ENCODE measurements around the gene MVB12A. TPM values are rescaled to one million over a fixed set of nuclear protein-coding genes. Genes with fewer than 3 reads are reported as not detected.

Gene MVB12A
- total RNA-seq, 2 experiments from 2014 or later = 57.3 to 65.1 TPM

DNA sequence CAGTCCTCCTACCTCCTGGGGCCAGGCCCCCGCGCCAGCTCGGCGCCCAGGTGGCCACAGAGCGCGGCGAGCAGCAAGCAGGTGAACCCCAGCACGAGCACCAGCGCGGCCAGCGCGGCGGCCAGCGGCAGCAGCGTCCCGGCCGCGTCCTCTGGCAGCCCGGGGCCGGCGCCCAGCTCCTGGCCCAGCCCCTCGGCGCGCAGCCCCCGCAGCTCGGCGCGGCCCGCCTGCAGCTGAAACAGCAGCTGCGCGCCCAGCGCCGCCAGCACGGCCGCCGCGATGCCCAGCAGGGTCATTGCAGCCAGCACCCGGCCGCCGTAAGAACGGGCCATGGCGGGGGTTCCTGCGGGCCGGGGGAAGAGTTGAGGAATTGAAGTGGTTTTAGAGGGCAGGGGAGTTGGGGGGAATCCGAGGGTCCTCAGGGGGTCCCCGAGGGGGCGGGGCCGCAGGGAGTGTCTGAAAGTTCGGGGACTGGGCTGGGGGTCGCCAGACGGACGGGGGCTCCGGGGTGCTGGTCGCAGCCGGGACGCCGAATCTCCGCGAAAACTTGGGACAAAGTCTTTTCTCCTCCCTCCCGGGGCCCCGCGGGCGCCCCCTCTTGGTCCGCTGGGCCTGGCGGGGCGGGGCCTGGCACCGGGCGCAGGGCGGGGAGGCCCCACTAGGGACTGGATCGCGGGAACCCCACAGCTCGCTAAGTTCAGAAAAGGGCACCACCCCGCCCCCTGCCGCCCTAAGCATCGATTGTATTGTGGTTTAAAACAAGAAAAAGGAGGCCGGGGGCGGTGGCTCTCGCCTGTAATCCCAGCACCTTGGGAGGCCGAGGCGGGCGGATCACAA lies 28.5 kb downstream of the MVB12A start, which contains the start of gene TMEM221:
Gene TMEM221 (minus strand): TSS at position 538 of the 837 bp plus-strand sequence. CDS start 206 bp downstream, at position 332.
- Histone ChIP-seq H4K20me1 (ENCODE audit: insufficient read depth, low read length) (no peaks in the 10 kb centered on the region), H3K4me3 (ENCODE audit: low read depth, low read length, poor library complexity, severe bottlenecking) (no peak within 1 kb of the TSS), H3K36me3 (ENCODE audit: insufficient read depth, low read length) (no peaks in the 10 kb centered on the region), H3K9me3 (ENCODE audit: low read length) (no peaks in the 10 kb centered on the region), H2AFZ (ENCODE audit: low read length) (no peak within 1 kb of the TSS), H3K4me2 (ENCODE audit: low read length) (no peak within 1 kb of the TSS), H3K9me2 (ENCODE audit: insufficient read depth, low read length) (no peaks in the 10 kb centered on the region), H3K79me2 (ENCODE audit: insufficient read depth, low read depth, low read length) (no peaks in the 10 kb centered on the region), H3K27ac (ENCODE audit: low read depth, low read length, poor library complexity, severe bottlenecking) (no peak within 1 kb of the TSS), H3K4me1 (ENCODE audit: insufficient read depth, low read length, poor library complexity, severe bottlenecking) (peaks cover 11% of the 10 kb centered on the region)
- POLR2A ChIA-PET = no interaction called here
- no TSS peak for BruUV-seq (replicated peaks)
- peak; percentile 18 for DNase-seq (ENCODE audit: low spot score)
- TF ChIP-seq, protein P1, sequence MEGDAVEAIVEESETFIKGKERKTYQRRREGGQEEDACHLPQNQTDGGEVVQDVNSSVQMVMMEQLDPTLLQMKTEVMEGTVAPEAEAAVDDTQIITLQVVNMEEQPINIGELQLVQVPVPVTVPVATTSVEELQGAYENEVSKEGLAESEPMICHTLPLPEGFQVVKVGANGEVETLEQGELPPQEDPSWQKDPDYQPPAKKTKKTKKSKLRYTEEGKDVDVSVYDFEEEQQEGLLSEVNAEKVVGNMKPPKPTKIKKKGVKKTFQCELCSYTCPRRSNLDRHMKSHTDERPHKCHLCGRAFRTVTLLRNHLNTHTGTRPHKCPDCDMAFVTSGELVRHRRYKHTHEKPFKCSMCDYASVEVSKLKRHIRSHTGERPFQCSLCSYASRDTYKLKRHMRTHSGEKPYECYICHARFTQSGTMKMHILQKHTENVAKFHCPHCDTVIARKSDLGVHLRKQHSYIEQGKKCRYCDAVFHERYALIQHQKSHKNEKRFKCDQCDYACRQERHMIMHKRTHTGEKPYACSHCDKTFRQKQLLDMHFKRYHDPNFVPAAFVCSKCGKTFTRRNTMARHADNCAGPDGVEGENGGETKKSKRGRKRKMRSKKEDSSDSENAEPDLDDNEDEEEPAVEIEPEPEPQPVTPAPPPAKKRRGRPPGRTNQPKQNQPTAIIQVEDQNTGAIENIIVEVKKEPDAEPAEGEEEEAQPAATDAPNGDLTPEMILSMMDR (conservative IDR thresholded peaks at IDR 0.05; ENCODE audit: low read length) = peak; percentile 70
- no peak for TF ChIP-seq EZH2phosphoT487 (IDR thresholded peaks at IDR 0.05; ENCODE audit: borderline replicate concordance, low read depth, low read length)
- intact Hi-C loops (cut with micrococcal nuclease; ENCODE audit: unreplicated experiment) = no loop called here
- CTCF ChIA-PET (ENCODE audit: unreplicated experiment) = no interaction called here

DNA sequence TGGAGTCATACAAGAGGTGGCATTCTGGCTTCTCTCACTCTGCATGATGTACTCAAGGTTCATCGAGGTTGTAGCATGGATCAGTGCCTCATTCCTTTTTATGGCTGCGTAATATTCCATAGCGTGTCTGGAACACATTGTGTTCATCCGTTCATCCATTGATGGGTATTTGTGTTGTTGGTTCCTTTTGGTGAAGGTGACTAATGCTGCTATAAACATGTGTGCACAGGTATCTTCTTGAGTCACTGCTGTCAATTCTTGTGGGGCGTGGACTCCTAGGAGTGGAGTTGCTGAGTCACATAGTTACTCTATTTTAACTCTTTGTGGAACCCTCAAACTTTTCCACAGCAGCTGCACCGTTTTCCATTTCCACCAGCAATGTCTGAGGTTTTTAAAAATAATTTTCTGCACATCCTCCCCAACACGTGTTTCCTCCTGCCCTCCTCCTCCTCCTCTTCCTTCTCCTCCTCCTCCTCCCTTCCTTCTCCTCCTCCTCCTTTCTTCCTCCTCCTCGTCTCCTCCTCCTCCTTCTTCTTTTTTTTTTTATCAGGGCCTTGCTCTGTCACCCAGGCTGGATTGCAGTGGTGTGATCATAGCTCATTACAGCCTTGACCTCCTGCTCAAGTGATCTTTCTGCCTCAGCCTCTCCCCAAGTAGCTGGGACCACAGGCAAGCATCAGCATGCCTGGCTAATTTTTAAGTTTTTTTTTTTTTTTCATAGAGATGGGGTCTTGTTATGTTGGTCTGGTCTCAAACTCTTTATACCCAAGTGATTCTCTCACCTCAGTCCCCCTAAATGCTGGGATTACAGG lies 30.6 kb downstream of the MVB12A start:
- Histone ChIP-seq H3K79me2 (ENCODE audit: insufficient read depth, low read depth, low read length) (no peaks in the 10 kb centered on the region), H2AFZ (ENCODE audit: low read length) (no peak overlapping the region), H3K36me3 (ENCODE audit: insufficient read depth, low read length) (no peaks in the 10 kb centered on the region), H3K9me3 (ENCODE audit: low read length) (no peaks in the 10 kb centered on the region), H3K27ac (ENCODE audit: low read depth, low read length, poor library complexity, severe bottlenecking) (no peak overlapping the region), H3K9me2 (ENCODE audit: insufficient read depth, low read length) (no peaks in the 10 kb centered on the region), H3K4me1 (ENCODE audit: insufficient read depth, low read length, poor library complexity, severe bottlenecking) (peaks cover 15% of the 10 kb centered on the region), H3K4me3 (ENCODE audit: low read depth, low read length, poor library complexity, severe bottlenecking) (no peak overlapping the region), H4K20me1 (ENCODE audit: insufficient read depth, low read length) (no peaks in the 10 kb centered on the region), H3K4me2 (ENCODE audit: low read length) (no peak overlapping the region)
- BruUV-seq (replicated peaks) = no TSS peak
- TF ChIP-seq, protein P1 (conservative IDR thresholded peaks at IDR 0.05; ENCODE audit: low read length) = no peak
- no peak for TF ChIP-seq EZH2phosphoT487 (IDR thresholded peaks at IDR 0.05; ENCODE audit: borderline replicate concordance, low read depth, low read length)
- intact Hi-C loops (cut with micrococcal nuclease; ENCODE audit: unreplicated experiment) = no loop called here
- ChIA-PET POLR2A (interaction anchor here (0.6 kb wide), 1 partner anchor 125 kb away, joined by 3 read pairs; no protein-coding TSS in a partner anchor), CTCF (ENCODE audit: unreplicated experiment) (no interaction called here)
- no peak for DNase-seq (ENCODE audit: low spot score)
